Measurements from ENCODE around the gene CHRD.
"Not testable (repeated sequence)": the region's sequence is repeated elsewhere in the genome, so short reads cannot be mapped to it uniquely, and the experiment has no call there.

CHRD gene

DNA sequence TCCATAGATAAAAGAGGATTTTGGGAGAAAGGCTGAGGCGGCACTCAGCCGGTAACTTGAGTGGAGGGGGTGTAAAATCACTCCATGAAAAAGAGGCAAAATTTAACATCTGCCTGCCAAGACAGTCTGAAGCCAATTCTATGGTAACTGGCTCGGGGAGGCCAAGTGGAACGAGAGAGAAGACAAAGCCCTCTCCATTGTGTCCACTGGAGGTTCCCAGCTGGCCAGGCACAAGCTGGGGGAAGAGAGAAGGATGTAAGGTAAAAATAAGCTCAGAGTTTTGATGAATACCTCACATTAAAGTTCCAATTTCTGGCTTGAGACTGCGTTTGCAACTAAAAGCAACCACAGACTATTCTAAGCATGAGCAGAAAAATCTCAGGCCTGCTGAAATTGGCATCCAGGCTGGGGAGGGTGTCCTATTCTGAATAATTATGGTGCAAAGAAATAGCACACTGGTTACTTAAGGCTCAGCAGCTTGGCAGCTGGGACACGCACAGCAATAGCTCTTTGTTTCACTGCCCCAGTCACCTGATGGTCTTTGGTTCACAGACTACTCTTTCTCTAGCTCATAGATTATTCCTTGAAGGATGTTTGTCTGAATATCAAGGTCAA is 48.8 kb downstream of the CHRD start:
- no peak for DNase-seq

DNA sequence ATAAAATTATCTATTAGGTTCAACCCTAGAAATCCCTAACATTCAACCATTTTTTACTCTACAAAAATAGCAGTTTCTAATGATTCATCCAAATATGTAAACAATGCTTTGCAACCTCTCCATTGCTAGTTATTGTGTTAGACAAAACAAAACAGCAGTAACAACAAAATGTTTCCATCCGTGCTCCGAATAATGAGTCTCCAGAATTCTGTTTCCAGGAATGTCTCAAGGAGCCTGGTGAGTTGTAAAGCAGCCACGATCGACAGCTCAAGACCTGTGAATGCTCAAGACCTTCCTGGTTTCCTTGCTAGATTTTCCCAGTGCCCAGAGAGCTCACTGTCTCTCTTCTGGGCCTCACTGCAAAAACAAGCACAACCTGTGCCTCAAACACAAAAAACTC is 49.9 kb downstream of the CHRD start:
- no peak for DNase-seq

DNA sequence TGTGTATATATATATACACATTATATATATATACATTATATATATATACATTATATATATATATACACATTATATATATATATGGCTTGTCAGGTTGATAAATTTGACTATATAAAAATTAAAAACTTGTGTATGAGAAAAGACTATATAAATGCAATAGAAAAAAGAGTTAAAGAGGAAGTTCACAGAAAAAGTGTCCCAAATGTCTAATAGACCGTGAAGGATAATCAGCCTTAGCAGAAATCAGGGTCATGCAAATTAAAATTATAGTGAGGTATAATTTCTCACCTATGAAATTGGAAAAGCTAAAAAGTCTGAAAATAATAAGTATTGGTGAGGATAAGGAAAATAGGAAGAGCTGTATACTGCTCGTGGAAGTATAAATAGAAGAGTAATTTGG is 51.1 kb downstream of the CHRD start:
- DNase-seq = no peak

DNA sequence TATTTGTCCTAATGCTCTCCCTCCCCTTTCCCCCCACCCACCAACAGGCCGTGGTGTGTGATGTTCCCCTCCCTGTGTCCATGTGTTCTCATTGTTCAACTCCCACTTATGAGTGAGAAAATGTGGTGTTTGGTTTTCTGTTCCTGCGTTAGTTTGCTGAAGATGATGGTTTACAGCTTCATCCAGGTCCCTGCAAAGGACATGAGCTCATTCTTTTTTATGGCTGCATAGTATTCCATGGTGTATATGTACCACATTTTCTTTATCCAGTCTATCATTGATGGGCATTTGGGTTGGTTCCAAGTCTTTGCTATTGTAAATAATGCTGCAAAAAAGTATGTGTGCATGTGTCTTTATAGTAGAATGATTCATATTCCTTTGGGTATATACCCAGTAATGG is 53.3 kb downstream of the CHRD start:
- not testable (repeated sequence) for DNase-seq

DNA sequence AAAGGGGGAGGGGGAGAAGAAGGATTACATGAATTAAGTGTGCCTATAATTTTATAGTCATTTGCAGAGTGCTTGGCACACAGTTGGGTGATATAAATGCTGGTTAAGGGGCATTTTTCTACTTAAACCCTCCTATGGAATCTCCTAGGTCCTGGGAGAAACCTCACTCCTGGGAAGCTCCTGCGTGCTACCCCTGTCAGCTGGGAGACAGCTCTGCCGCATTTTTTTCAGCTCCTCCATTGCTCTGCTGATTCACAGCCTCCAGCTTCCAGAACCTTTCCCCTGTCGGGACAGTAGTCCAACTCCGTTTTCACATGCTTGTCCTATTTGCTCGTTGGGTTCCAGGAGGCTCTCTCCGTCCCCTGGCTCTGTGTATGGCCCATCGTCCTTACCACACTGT is 59.2 kb downstream of the CHRD start:
- DNase-seq = no peak

Data from CD4-positive, alpha-beta T cell treated with Interleukin-10 for 1 hour (primary cell).